ENCODE measurements around the gene RPS6KA1.

RPS6KA1 gene

GRCh38 chr1:26536521-26536920, 7.0 kb downstream of the RPS6KA1 start:
- H3K36me3 ChIP-seq (ENCODE audit: low read depth) = peaks cover 56% of the 10 kb centered on the region
- H3K4me3 ChIP-seq (ENCODE audit: severe bottlenecking) = no peak overlapping the region
- DNase-seq (ENCODE audit: low spot score) = no peak
- H3K27ac ChIP-seq (ENCODE audit: poor library complexity, severe bottlenecking) = no peak overlapping the region
- no peak for TF ChIP-seq CTCF (IDR thresholded peaks at IDR 0.05; ENCODE audit: poor library complexity, severe bottlenecking)
- peaks cover 20% of the 10 kb centered on the region for H3K4me1 ChIP-seq (ENCODE audit: insufficient read depth, poor library complexity, severe bottlenecking)
- H3K27me3 ChIP-seq (ENCODE audit: insufficient read depth, poor library complexity, severe bottlenecking) = no peaks in the 10 kb centered on the region
- H3K9me3 ChIP-seq (ENCODE audit: severe bottlenecking) = no peaks in the 10 kb centered on the region
- ATAC-seq (ENCODE audit: low read depth) = no peak

GRCh38 chr1:26537951-26538352, 8.4 kb downstream of the RPS6KA1 start:
- Histone ChIP-seq H3K4me1 (ENCODE audit: insufficient read depth, poor library complexity, severe bottlenecking) (peaks cover 20% of the 10 kb centered on the region), H3K27ac (ENCODE audit: poor library complexity, severe bottlenecking) (peak overlapping the region; percentile 32)
- DNase-seq (ENCODE audit: low spot score) = no peak

GRCh38 chr1:26538480-26539412, 9.2 kb downstream of the RPS6KA1 start:
- H3K9me3 ChIP-seq (ENCODE audit: severe bottlenecking) = no peaks in the 10 kb centered on the region
- ATAC-seq (ENCODE audit: low read depth) = no peak
- H3K27ac ChIP-seq (ENCODE audit: poor library complexity, severe bottlenecking) = no peak overlapping the region
- no peak overlapping the region for H3K4me3 ChIP-seq (ENCODE audit: severe bottlenecking)
- H3K4me1 ChIP-seq (ENCODE audit: insufficient read depth, poor library complexity, severe bottlenecking) = peaks cover 20% of the 10 kb centered on the region
- H3K36me3 ChIP-seq (ENCODE audit: low read depth) = peaks cover 45% of the 10 kb centered on the region
- no peaks in the 10 kb centered on the region for H3K27me3 ChIP-seq (ENCODE audit: insufficient read depth, poor library complexity, severe bottlenecking)
- TF ChIP-seq CTCF (IDR thresholded peaks at IDR 0.05; ENCODE audit: poor library complexity, severe bottlenecking) = peak; percentile 27
- DNase-seq (ENCODE audit: low spot score) = no peak

More at GRCh38 chr1:26537951-26538352, 8.4 kb downstream of the RPS6KA1 start:
- Histone ChIP-seq H3K9me3 (ENCODE audit: severe bottlenecking) (no peaks in the 10 kb centered on the region), H3K36me3 (ENCODE audit: low read depth) (peaks cover 50% of the 10 kb centered on the region), H3K4me3 (ENCODE audit: severe bottlenecking) (no peak overlapping the region), H3K27me3 (ENCODE audit: insufficient read depth, poor library complexity, severe bottlenecking) (no peaks in the 10 kb centered on the region)
- ATAC-seq (ENCODE audit: low read depth) = peak; percentile 81
- TF ChIP-seq CTCF (IDR thresholded peaks at IDR 0.05; ENCODE audit: poor library complexity, severe bottlenecking) = peak; percentile 33

GRCh38 chr1:26539722-26540121, 10.2 kb downstream of the RPS6KA1 start:
- Histone ChIP-seq H3K27me3 (ENCODE audit: insufficient read depth, poor library complexity, severe bottlenecking) (no peaks in the 10 kb centered on the region), H3K4me1 (ENCODE audit: insufficient read depth, poor library complexity, severe bottlenecking) (peaks cover 20% of the 10 kb centered on the region), H3K4me3 (ENCODE audit: severe bottlenecking) (no peak overlapping the region), H3K36me3 (ENCODE audit: low read depth) (peaks cover 42% of the 10 kb centered on the region), H3K9me3 (ENCODE audit: severe bottlenecking) (no peaks in the 10 kb centered on the region), H3K27ac (ENCODE audit: poor library complexity, severe bottlenecking) (no peak overlapping the region)
- DNase-seq (ENCODE audit: low spot score) (no peak), ATAC-seq (ENCODE audit: low read depth) (no peak)
- TF ChIP-seq CTCF (IDR thresholded peaks at IDR 0.05; ENCODE audit: poor library complexity, severe bottlenecking) = no peak

- DNase-seq (ENCODE audit: low spot score) = no peak
- H3K27me3 ChIP-seq (ENCODE audit: insufficient read depth, poor library complexity, severe bottlenecking) = no peaks in the 10 kb centered on the region
- ATAC-seq (ENCODE audit: low read depth) = no peak
- H3K4me1 ChIP-seq (ENCODE audit: insufficient read depth, poor library complexity, severe bottlenecking) = peaks cover 20% of the 10 kb centered on the region
- no peak overlapping the region for H3K4me3 ChIP-seq (ENCODE audit: severe bottlenecking)
- H3K36me3 ChIP-seq (ENCODE audit: low read depth) = peaks cover 42% of the 10 kb centered on the region
- no peak for TF ChIP-seq CTCF (IDR thresholded peaks at IDR 0.05; ENCODE audit: poor library complexity, severe bottlenecking)
- no peak overlapping the region for H3K27ac ChIP-seq (ENCODE audit: poor library complexity, severe bottlenecking)
- no peaks in the 10 kb centered on the region for H3K9me3 ChIP-seq (ENCODE audit: severe bottlenecking)
Observed at GRCh38 chr1:26540351-26540750, 10.8 kb downstream of the RPS6KA1 start.

Data from RWPE2 (cell line).